ENCODE measurements around the gene EMX2.

EMX2 gene

GRCh38 chr10:117531371-117532002, 11.1 kb upstream of the EMX2 start (continued):
- TF ChIP-seq INSM2 (tag by site-specific recombination; IDR thresholded peaks at IDR 0.05) (no peak), ZBTB11 (tag by site-specific recombination; conservative IDR thresholded peaks at IDR 0.05; ENCODE audit: low read depth) (no peak), ZNF146 (tag by site-specific recombination; IDR thresholded peaks at IDR 0.05) (no peak), KLF7 (tag by site-specific recombination; IDR thresholded peaks at IDR 0.05; ENCODE audit: borderline replicate concordance) (no peak)

GRCh38 chr10:117532003-117532385, 10.6 kb upstream of the EMX2 start:
- POLR2A ChIA-PET = no interaction called here
- Histone ChIP-seq H3K9me3 (ENCODE audit: control insufficient read depth, insufficient read depth, low read depth, low read length) (no peaks in the 10 kb centered on the region), H3K4me3 (ENCODE audit: low read depth, low read length) (no peak overlapping the region), H3K36me3 (ENCODE audit: control insufficient read depth in 2 of 2, insufficient read depth in 1 of 2, low read length in 2 of 2) (no peaks in the 10 kb centered on the region), H3K4me1 (ENCODE audit: control insufficient read depth, insufficient read depth, low read length) (no peaks in the 10 kb centered on the region), H3K27ac (ENCODE audit: extremely low read depth, low read depth, low read length) (no peak overlapping the region)
- CTCF ChIA-PET = interaction anchor here (0.7 kb wide), 1 partner anchor 37 kb away, joined by 3 read pairs; no protein-coding TSS in a partner anchor
- no peak for TF ChIP-seq ZNF416 (tag by site-specific recombination; IDR thresholded peaks at IDR 0.05)
- no peak for TF ChIP-seq ZNF114 (tag by site-specific recombination; IDR thresholded peaks at IDR 0.05)

GRCh38 chr10:117532451-117533107, 10.0 kb upstream of the EMX2 start:
- Histone ChIP-seq H3K4me1 (ENCODE audit: control insufficient read depth, insufficient read depth, low read length) (no peaks in the 10 kb centered on the region), H3K27ac (ENCODE audit: extremely low read depth, low read depth, low read length) (no peak overlapping the region), H3K36me3 (ENCODE audit: control insufficient read depth in 2 of 2, insufficient read depth in 1 of 2, low read length in 2 of 2) (no peaks in the 10 kb centered on the region), H3K4me3 (ENCODE audit: low read depth, low read length) (no peak overlapping the region), H3K9me3 (ENCODE audit: control insufficient read depth, insufficient read depth, low read depth, low read length) (no peaks in the 10 kb centered on the region)
- CTCF ChIA-PET = interaction anchor here (0.7 kb wide), 1 partner anchor 37 kb away, joined by 3 read pairs; no protein-coding TSS in a partner anchor
- TF ChIP-seq ZNF623 (tag by site-specific recombination; IDR thresholded peaks at IDR 0.05) (no peak), SP7 (tag by site-specific recombination; IDR thresholded peaks at IDR 0.05) (no peak), ZNF529 (tag by site-specific recombination; IDR thresholded peaks at IDR 0.05; ENCODE audit: insufficient replicate concordance) (no peak), ZNF548 (tag by site-specific recombination; IDR thresholded peaks at IDR 0.05) (no peak), ZNF292 (tag by site-specific recombination; IDR thresholded peaks at IDR 0.05; ENCODE audit: borderline replicate concordance, low read depth) (no peak), BCL11A (tag by site-specific recombination; IDR thresholded peaks at IDR 0.05; ENCODE audit: low read depth) (no peak), ZNF140 (tag by site-specific recombination; IDR thresholded peaks at IDR 0.05) (no peak), ZNF776 (tag by site-specific recombination; IDR thresholded peaks at IDR 0.05; ENCODE audit: borderline replicate concordance) (no peak)
- TF ChIP-seq, protein P1, sequence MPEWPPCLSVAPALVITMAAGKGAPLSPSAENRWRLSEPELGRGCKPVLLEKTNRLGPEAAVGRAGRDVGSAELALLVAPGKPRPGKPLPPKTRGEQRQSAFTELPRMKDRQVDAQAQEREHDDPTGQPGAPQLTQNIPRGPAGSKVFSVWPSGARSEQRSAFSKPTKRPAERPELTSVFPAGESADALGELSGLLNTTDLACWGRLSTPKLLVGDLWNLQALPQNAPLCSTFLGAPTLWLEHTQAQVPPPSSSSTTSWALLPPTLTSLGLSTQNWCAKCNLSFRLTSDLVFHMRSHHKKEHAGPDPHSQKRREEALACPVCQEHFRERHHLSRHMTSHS (tag by site-specific recombination; IDR thresholded peaks at IDR 0.05) = no peak
- POLR2A ChIA-PET = no interaction called here

All from HEK293 (cell line).